Hepatocyte (in vitro differentiated cells): ENCODE measurements around the gene INPP5F. TPM values are rescaled to one million over a fixed set of nuclear protein-coding genes. Genes with fewer than 3 reads are reported as not detected.
A peak's percentile ranks its signal among the peaks of the same experiment; 100 is the strongest.

ENCODE experiments used
- DNase-seq: peaks from one replicate; pipeline ENCODE4 v3.0.0-alpha.2; 2016; ENCODE audit warnings: low spot score
- H2AFZ ChIP-seq: fragments of 200-600 bp; sonication (generic); 2 replicates; pipeline ENCODE4 v1.6.0; 2016; ENCODE audit warnings: antibody characterized with exemption, mild to moderate bottlenecking
- H3K27ac ChIP-seq: fragments of 200-600 bp; sonication (generic); 2 replicates; pipeline ENCODE4 v1.5.1; 2016; ENCODE audit warnings: mild to moderate bottlenecking
- H3K27me3 ChIP-seq: fragments of 200-600 bp; sonication (generic); 2 replicates; pipeline ENCODE4 v1.6.1; 2016
- H3K36me3 ChIP-seq: fragments of 200-600 bp; sonication (generic); replicated peaks from 2 replicates; pipeline ENCODE4 v1.5.1; 2016; ENCODE audit warnings: low read depth; ENCODE audit not compliant: insufficient read depth
- H3K4me1 ChIP-seq: fragments of 200-600 bp; sonication (generic); 2 replicates; pipeline ENCODE4 v1.5.1; 2016; ENCODE audit warnings: mild to moderate bottlenecking, moderate library complexity; ENCODE audit not compliant: insufficient read depth
- H3K4me2 ChIP-seq: fragments of 200-600 bp; sonication (generic); 2 replicates; pipeline ENCODE4 v1.6.0; 2016
- H3K4me3 ChIP-seq: fragments of 200-600 bp; sonication (generic); 2 replicates; pipeline ENCODE4 v1.5.1; 2016; ENCODE audit warnings: mild to moderate bottlenecking
- H3K79me2 ChIP-seq: fragments of 200-600 bp; sonication (generic); 2 replicates; pipeline ENCODE4 v1.6.0; 2017; ENCODE audit warnings: mild to moderate bottlenecking
- H3K9me2 ChIP-seq: fragments of 200-600 bp; sonication (generic); replicated peaks from 2 replicates; pipeline ENCODE4 v1.6.0; 2017; ENCODE audit warnings: mild to moderate bottlenecking; ENCODE audit not compliant: insufficient read depth
- H3K9me3 ChIP-seq: fragments of 200-600 bp; sonication (generic); 2 replicates; pipeline ENCODE4 v1.5.1; 2016; ENCODE audit warnings: low read depth, mild to moderate bottlenecking
- H4K20me1 ChIP-seq: fragments of 200-600 bp; sonication (generic); 2 replicates; pipeline ENCODE4 v1.6.0; 2016; ENCODE audit warnings: mild to moderate bottlenecking; ENCODE audit not compliant: insufficient read depth, poor library complexity, severe bottlenecking
- EZH2 ChIP-seq: fragments of 200-600 bp; sonication (generic); IDR thresholded peaks from 2 replicates; pipeline ENCODE4 v1.6.1; 2016; ENCODE audit warnings: antibody characterized with exemption, mild to moderate bottlenecking, borderline replicate concordance
- EZH2phosphoT487 ChIP-seq: fragments of 200-600 bp; sonication (generic); IDR thresholded peaks from one replicate; pipeline ENCODE4 v1.6.1; 2018; ENCODE audit warnings: antibody characterized with exemption, mild to moderate bottlenecking, low read depth, moderate library complexity; ENCODE audit not compliant: unreplicated experiment, severe bottlenecking
- WGBS: methylation state at CpG from one replicate; pipeline ENCODE4 v1.1.6; 2016; ENCODE audit warnings: low lambda C conversion rate; ENCODE audit errors: missing lambda C conversion rate; 5-methylcytosine and 5-hydroxymethylcytosine counted together
- polyA plus RNA-seq: library from polyadenylated mRNA; unstranded; fragments of >200 nt; fragmentation: Nextera tagmentation; extraction: Ambion mirVana; gene quantifications from 2 replicates; pipeline ENCODE4 v1.2.1, GENCODE V29; 2016
- total RNA-seq: library from RNA; depleted of rRNA; stranded (reverse); fragments of >200 nt; gene quantifications from 2 replicates; pipeline ENCODE4 v1.2.3, GENCODE V29; 2014
- TF ChIP-seq, protein P1 (sequence below): fragments of 200-600 bp; sonication (generic); IDR thresholded peaks from 2 replicates; pipeline ENCODE4 v1.5.1; 2016; ENCODE audit warnings: antibody characterized with exemption, mild to moderate bottlenecking; ENCODE audit not compliant: poor library complexity

Gene INPP5F
- total and polyA plus RNA-seq, 2 experiments from 2014 or later, result 9.9 to 44.4 TPM

- Histone ChIP-seq H3K27me3 (no peaks in the 10 kb centered on the region), H3K36me3 (no peaks in the 10 kb centered on the region), H3K4me2 (no peak overlapping the region), H3K9me3 (no peaks in the 10 kb centered on the region), H3K79me2 (peaks cover 10% of the 10 kb centered on the region), H3K27ac (no peak overlapping the region), H2AFZ (no peak overlapping the region), H3K4me3 (no peak overlapping the region), H3K9me2 (no peaks in the 10 kb centered on the region), H3K4me1 (peaks cover 34% of the 10 kb centered on the region), H4K20me1 (no peaks in the 10 kb centered on the region)
- no peak for DNase-seq
- TF ChIP-seq, protein P1, sequence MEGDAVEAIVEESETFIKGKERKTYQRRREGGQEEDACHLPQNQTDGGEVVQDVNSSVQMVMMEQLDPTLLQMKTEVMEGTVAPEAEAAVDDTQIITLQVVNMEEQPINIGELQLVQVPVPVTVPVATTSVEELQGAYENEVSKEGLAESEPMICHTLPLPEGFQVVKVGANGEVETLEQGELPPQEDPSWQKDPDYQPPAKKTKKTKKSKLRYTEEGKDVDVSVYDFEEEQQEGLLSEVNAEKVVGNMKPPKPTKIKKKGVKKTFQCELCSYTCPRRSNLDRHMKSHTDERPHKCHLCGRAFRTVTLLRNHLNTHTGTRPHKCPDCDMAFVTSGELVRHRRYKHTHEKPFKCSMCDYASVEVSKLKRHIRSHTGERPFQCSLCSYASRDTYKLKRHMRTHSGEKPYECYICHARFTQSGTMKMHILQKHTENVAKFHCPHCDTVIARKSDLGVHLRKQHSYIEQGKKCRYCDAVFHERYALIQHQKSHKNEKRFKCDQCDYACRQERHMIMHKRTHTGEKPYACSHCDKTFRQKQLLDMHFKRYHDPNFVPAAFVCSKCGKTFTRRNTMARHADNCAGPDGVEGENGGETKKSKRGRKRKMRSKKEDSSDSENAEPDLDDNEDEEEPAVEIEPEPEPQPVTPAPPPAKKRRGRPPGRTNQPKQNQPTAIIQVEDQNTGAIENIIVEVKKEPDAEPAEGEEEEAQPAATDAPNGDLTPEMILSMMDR, result no peak
- no peak for TF ChIP-seq EZH2phosphoT487
- TF ChIP-seq EZH2, result no peak
- 89% methylated on average over 5 of the region's 5 CpGs for WGBS
These were observed 32.8 kb downstream of the INPP5F start for GRCh38 chr10:119758448-119759195.

DNA sequence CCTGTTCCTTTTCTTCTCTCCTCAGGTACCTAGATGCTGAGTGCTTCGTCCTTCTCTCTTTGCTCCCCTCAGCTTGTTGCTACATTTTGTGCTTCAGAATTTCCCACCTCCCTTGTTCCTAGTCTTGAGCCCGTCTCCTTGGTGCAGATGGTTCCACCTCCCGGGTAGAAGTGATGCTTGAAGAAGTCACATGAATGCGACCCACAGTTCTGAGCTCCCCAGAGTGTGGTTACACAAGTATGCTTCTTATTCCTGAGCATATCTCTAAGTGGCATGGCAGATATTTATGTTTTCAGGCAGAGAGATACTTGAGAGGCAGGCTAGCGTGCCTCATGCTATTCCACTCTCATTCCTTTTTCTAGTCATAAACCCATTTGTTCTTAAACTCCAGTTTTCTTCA lies 34.0 kb downstream of the INPP5F start:
- Histone ChIP-seq H3K79me2 (peaks cover 10% of the 10 kb centered on the region), H3K27ac (peak overlapping the region; percentile 45), H3K9me2 (no peaks in the 10 kb centered on the region), H3K4me2 (no peak overlapping the region), H2AFZ (no peak overlapping the region), H4K20me1 (no peaks in the 10 kb centered on the region), H3K9me3 (no peaks in the 10 kb centered on the region), H3K36me3 (no peaks in the 10 kb centered on the region), H3K4me3 (no peak overlapping the region), H3K27me3 (no peaks in the 10 kb centered on the region), H3K4me1 (peaks cover 22% of the 10 kb centered on the region)
- no peak for DNase-seq
- WGBS, result 90% methylated on average over 5 of the region's 5 CpGs
- TF ChIP-seq EZH2phosphoT487 (no peak), EZH2 (no peak)
- TF ChIP-seq, protein P1, result no peak

- 49% methylated on average over 3 of the region's 3 CpGs for WGBS
- H3K27ac ChIP-seq, result peak overlapping the region; percentile 45
These were observed 35.3 kb downstream of the INPP5F start for GRCh38 chr10:119761106-119761505.

More at GRCh38 chr10:119761106-119761505, 35.3 kb downstream of the INPP5F start:
- no peak for TF ChIP-seq EZH2phosphoT487
- TF ChIP-seq EZH2, result no peak
- TF ChIP-seq, protein P1, result no peak
- Histone ChIP-seq H3K79me2 (peaks cover under 1% of the 10 kb centered on the region), H3K4me1 (peaks cover 15% of the 10 kb centered on the region), H2AFZ (no peak overlapping the region), H3K36me3 (no peaks in the 10 kb centered on the region), H3K27me3 (no peaks in the 10 kb centered on the region), H3K9me2 (no peaks in the 10 kb centered on the region), H3K4me2 (no peak overlapping the region), H3K4me3 (no peak overlapping the region), H4K20me1 (no peaks in the 10 kb centered on the region), H3K9me3 (no peaks in the 10 kb centered on the region)
- DNase-seq, result peak; percentile 29
